SU-DHL-6 (cell line): ENCODE data around the gene SOBP.

Experiments
- H2AFZ ChIP-seq: fragments of 200-600 bp; sonication (generic); 2 replicates; pipeline ENCODE4 v1.6.1; 2014; ENCODE audit warnings: low read depth, mild to moderate bottlenecking, moderate library complexity, mixed read lengths, antibody characterized with exemption, low read length; ENCODE audit not compliant: severe bottlenecking
- H3F3A ChIP-seq: fragments of 200-600 bp; shearing (Covaris generic); 2 replicates; pipeline ENCODE4 v1.6.0; 2016; ENCODE audit warnings: antibody characterized with exemption, mild to moderate bottlenecking; ENCODE audit not compliant: insufficient read depth
- H3K27ac ChIP-seq: fragments of 200-600 bp; sonication (generic); 2 replicates; pipeline ENCODE4 v1.5.1; 2016; ENCODE audit warnings: low read depth, mild to moderate bottlenecking, low read length, moderate library complexity, mixed read lengths
- H3K27me3 ChIP-seq: fragments of 200-600 bp; sonication (generic), shearing (Covaris generic); 2 replicates; pipeline ENCODE4 v1.6.0; 2014; ENCODE audit warnings: mild to moderate bottlenecking, low read length
- H3K36me3 ChIP-seq: fragments of 200-600 bp; sonication (generic); 2 replicates; pipeline ENCODE4 v1.6.1; 2014; ENCODE audit warnings: mild to moderate bottlenecking, low read length, mixed read lengths
- H3K4me2 ChIP-seq: fragments of 300-600, 200-600 bp; shearing (Covaris generic), sonication (generic); 2 replicates; pipeline ENCODE4 v1.6.0; 2014; ENCODE audit warnings: low read length, low read depth, mild to moderate bottlenecking; ENCODE audit not compliant: poor library complexity, severe bottlenecking
- H3K4me3 ChIP-seq: fragments of 200-600 bp; sonication (generic); 2 replicates; pipeline ENCODE4 v1.5.1; 2014; ENCODE audit warnings: antibody characterized with exemption, low read length, mild to moderate bottlenecking, mixed read lengths; ENCODE audit not compliant: insufficient read depth, poor library complexity, severe bottlenecking
- H3K79me2 ChIP-seq: fragments of 200-600 bp; sonication (generic); 2 replicates; pipeline ENCODE4 v1.6.1; 2014; ENCODE audit warnings: mild to moderate bottlenecking, low read length, moderate library complexity; ENCODE audit not compliant: insufficient read depth
- H3K9ac ChIP-seq: fragments of 200-600 bp; sonication (generic); 2 replicates; pipeline ENCODE4 v1.7.0; 2014; ENCODE audit warnings: mild to moderate bottlenecking, low read length
- H3K9me2 ChIP-seq: fragments of 200-600 bp; sonication (generic); replicated peaks from 2 replicates; pipeline ENCODE4 v1.6.1; 2014; ENCODE audit warnings: low read length; ENCODE audit not compliant: insufficient read depth
- H3K9me3 ChIP-seq: fragments of 200-600 bp; sonication (generic); 2 replicates; pipeline ENCODE4 v1.6.1; 2014; ENCODE audit warnings: low read length, mixed read lengths; ENCODE audit not compliant: insufficient read depth
- H4K20me1 ChIP-seq: fragments of 200-600 bp; sonication (generic); 2 replicates; pipeline ENCODE4 v1.6.1; 2014; ENCODE audit warnings: low read depth, mild to moderate bottlenecking, antibody characterized with exemption, low read length, moderate library complexity, mixed read lengths
- CTCF ChIP-seq: fragments of 200-600 bp; sonication (generic); IDR thresholded peaks from one replicate; pipeline ENCODE4 v1.5.1; 2017; ENCODE audit warnings: antibody characterized with exemption, mild to moderate bottlenecking, low read length, moderate library complexity; ENCODE audit not compliant: insufficient read depth, poor library complexity, severe bottlenecking
- EZH2phosphoT487 ChIP-seq: fragments of 200-600 bp; sonication (generic), shearing (Covaris generic); conservative IDR thresholded peaks from 2 replicates; pipeline ENCODE4 v1.6.1; 2018; ENCODE audit warnings: mild to moderate bottlenecking, antibody characterized with exemption, low read length, moderate library complexity, mixed read lengths

Gene SOBP

GRCh38 chr6:107600121-107600520 is 110.2 kb downstream of the SOBP start:
- Histone ChIP-seq H3K4me2 (no peak overlapping the region), H3K9me3 (no peaks in the 10 kb centered on the region)
- TF ChIP-seq CTCF (no peak), EZH2phosphoT487 (no peak)

GRCh38 chr6:107600936-107601335 is 111.0 kb downstream of the SOBP start:
- TF ChIP-seq EZH2phosphoT487: no peak
- TF ChIP-seq CTCF: no peak
- H2AFZ ChIP-seq: no peak overlapping the region
- H3K4me2 ChIP-seq: no peak overlapping the region
- no peaks in the 10 kb centered on the region for H3K27me3 ChIP-seq
- H3K9ac ChIP-seq: no peak overlapping the region
- no peaks in the 10 kb centered on the region; the same call in 1 of the 2 replicates for H3K36me3 ChIP-seq
- no peaks in the 10 kb centered on the region for H3K9me3 ChIP-seq
- H3F3A ChIP-seq: no peaks in the 10 kb centered on the region; the same call in 1 of the 2 replicates
- no peak overlapping the region for H3K27ac ChIP-seq
- no peak overlapping the region for H3K4me3 ChIP-seq
- H4K20me1 ChIP-seq: no peaks in the 10 kb centered on the region
- H3K9me2 ChIP-seq: no peaks in the 10 kb centered on the region
- H3K79me2 ChIP-seq: no peaks in the 10 kb centered on the region

More at GRCh38 chr6:107600121-107600520, 110.2 kb downstream of the SOBP start:
- H2AFZ ChIP-seq: no peak overlapping the region
- no peak overlapping the region for H3K9ac ChIP-seq
- H4K20me1 ChIP-seq: no peaks in the 10 kb centered on the region
- no peaks in the 10 kb centered on the region; the same call in 1 of the 2 replicates for H3K36me3 ChIP-seq
- H3K79me2 ChIP-seq: no peaks in the 10 kb centered on the region
- H3K27ac ChIP-seq: no peak overlapping the region
- no peak overlapping the region for H3K4me3 ChIP-seq
- no peaks in the 10 kb centered on the region; the same call in 1 of the 2 replicates for H3F3A ChIP-seq
- no peaks in the 10 kb centered on the region for H3K27me3 ChIP-seq
- no peaks in the 10 kb centered on the region for H3K9me2 ChIP-seq

- Histone ChIP-seq H3K4me3 (no peak overlapping the region), H3K9me2 (no peaks in the 10 kb centered on the region), H2AFZ (no peak overlapping the region), H3F3A (no peaks in the 10 kb centered on the region; the same call in 1 of the 2 replicates), H3K27ac (no peak overlapping the region), H3K27me3 (no peaks in the 10 kb centered on the region), H3K9ac (no peak overlapping the region), H3K4me2 (no peak overlapping the region), H3K79me2 (no peaks in the 10 kb centered on the region), H3K9me3 (no peaks in the 10 kb centered on the region), H3K36me3 (no peaks in the 10 kb centered on the region; the same call in 1 of the 2 replicates), H4K20me1 (no peaks in the 10 kb centered on the region)
- no peak for TF ChIP-seq CTCF
These were observed 111.5 kb downstream of the SOBP start for GRCh38 chr6:107601406-107601805.
